Skin epidermis (tissue), 12 donors: ENCODE results near the gene PLCXD3.

Source experiments
- H3K27ac ChIP-seq, 21 experiments: fragments of 200-600 bp; sonication (generic) in 11 of 21; one replicate each; pipeline ENCODE4 v1.5.0; 2020; ENCODE audit warnings: mild to moderate bottlenecking in 3 of 21, inconsistent platforms in 2 of 21, moderate library complexity in 2 of 21
- H3K4me3 ChIP-seq, 7 experiments: fragments of 200-600 bp; sonication (generic) in 2 of 7; one replicate each; pipeline ENCODE4 v1.5.0; 2020; ENCODE audit warnings: inconsistent platforms in 2 of 7, mild to moderate bottlenecking in 2 of 7, moderate library complexity in 1 of 7

Gene PLCXD3

DNA sequence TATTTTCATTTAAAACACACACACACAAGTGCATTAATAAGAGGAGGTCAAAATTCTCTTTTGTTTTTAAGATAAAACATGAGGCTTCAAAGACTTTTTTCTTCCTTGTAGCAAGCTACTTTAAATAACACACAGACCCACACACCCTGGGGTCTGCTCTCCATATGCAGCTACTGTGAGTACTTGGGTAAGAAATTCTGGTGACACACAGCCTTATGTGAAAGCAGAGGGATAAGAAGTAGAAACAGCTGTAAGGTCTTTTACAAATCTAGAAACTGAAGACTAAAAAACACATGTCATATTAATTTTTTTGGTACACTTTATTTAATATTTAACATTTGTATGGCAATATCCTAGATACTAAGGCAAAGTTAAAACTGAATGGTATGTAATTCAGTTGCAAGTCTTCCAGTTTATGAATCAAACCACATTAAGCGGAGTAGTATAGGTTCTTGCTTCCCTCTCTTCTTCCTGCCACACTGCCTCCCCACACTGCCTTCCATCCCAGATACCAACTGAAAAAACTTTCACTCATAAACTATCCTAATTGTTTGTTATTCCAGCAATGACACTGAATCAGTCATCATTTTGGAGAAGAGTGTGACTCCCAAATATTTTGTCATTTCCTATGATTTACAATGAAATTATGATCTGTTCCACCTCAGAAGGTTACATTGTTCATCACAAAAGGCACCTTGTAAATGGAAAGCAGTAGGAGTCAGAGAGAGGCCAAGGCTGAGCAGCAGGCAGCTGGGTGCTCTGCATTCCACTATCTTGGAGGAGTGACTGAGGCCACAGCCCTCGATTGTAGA is 92.0 kb downstream of the PLCXD3 start:
- Histone ChIP-seq H3K4me3 (no peak overlapping the region), H3K27ac (no peak overlapping the region)

GRCh38 chr5:41416336-41416735 is 94.1 kb downstream of the PLCXD3 start:
- Histone ChIP-seq H3K4me3 (no peak overlapping the region), H3K27ac (no peak overlapping the region)

DNA sequence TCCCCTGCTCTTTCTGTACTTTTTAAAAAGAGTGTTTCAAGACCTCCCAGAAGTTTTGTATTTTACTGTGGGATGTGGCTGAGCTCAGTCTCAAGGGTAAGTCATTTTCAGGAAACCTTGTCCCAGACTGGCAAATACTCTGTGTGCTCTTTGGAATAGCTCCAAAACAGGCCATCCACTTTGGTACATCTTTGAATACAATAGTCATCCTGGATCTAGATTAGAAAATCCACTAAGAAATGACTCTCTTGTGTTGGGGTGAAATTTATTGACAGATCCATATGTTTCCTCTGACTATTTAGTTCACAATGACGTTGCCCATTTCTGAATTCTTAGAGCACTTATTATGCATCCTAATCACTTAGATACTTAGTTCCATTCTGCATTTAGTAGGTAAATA is 95.2 kb downstream of the PLCXD3 start:
- no peak overlapping the region for H3K4me3 ChIP-seq
- H3K27ac ChIP-seq = no peak overlapping the region

DNA sequence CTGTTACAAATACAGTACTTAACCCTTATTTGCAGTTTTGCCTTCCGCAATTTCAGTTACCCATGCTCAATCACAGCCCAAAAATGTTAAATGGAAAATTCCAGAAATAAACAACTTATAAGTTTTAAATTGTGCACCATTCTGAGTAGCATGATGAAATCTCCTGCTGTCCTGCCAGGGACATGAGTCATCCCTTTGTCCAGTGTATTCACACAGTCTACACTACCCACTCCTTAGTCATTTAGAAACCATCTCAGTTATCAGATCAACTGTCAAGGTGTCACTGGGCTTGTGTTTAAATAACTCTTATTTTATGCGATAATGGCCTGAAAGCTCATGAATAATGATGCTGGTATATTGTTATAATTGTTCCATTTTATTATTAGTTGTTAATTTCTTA is 95.8 kb downstream of the PLCXD3 start:
- no peak overlapping the region for H3K27ac ChIP-seq

DNA sequence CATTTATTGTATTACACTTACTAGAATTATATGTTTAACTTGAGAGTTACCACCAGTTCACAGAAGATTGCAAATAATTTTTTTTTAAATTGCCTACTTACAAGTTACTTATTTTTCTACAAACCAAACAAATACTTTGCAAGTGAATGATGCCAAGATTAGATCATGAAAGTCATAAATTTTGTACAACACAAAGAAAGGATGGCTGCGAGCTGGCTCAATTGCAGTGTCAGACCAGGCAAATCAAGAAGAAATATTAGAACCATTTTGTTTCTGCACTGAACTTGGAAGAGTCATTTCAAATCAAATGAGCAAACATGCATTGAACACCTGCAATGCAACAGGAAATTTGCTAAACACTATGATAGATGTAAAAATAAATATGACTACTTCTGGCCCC is 97.3 kb downstream of the PLCXD3 start:
- H3K27ac ChIP-seq = no peak overlapping the region
- H3K4me3 ChIP-seq = no peak overlapping the region

More for the DNA sequence above, 95.8 kb downstream of the PLCXD3 start:
- H3K4me3 ChIP-seq = no peak overlapping the region

GRCh38 chr5:41412496-41412895 is 97.9 kb downstream of the PLCXD3 start:
- Histone ChIP-seq H3K4me3 (no peak overlapping the region), H3K27ac (no peak overlapping the region)

- no peak overlapping the region for H3K4me3 ChIP-seq
- H3K27ac ChIP-seq = no peak overlapping the region
Observed at GRCh38 chr5:41410737-41411136, 99.7 kb downstream of the PLCXD3 start.

DNA sequence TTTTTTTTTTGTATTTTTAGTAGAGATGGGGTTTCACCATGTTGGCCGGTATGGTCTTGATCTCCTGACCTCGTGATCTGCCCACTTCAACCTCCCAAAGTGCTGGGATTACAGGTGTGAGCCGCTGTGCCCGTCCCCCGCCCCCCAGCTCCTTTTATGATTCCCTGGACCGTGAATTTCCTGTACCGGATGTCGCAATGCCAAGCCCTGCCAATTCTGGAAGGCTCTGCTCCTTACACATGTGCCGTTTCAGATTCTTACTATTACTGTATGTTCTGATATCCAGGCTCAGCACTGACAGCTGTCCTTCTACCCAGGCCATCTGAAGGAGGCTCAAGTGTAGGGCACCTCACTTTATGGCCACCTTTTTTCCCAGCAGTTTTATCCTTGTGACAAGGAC is 100.1 kb downstream of the PLCXD3 start:
- Histone ChIP-seq H3K27ac (no peak overlapping the region), H3K4me3 (no peak overlapping the region)

DNA sequence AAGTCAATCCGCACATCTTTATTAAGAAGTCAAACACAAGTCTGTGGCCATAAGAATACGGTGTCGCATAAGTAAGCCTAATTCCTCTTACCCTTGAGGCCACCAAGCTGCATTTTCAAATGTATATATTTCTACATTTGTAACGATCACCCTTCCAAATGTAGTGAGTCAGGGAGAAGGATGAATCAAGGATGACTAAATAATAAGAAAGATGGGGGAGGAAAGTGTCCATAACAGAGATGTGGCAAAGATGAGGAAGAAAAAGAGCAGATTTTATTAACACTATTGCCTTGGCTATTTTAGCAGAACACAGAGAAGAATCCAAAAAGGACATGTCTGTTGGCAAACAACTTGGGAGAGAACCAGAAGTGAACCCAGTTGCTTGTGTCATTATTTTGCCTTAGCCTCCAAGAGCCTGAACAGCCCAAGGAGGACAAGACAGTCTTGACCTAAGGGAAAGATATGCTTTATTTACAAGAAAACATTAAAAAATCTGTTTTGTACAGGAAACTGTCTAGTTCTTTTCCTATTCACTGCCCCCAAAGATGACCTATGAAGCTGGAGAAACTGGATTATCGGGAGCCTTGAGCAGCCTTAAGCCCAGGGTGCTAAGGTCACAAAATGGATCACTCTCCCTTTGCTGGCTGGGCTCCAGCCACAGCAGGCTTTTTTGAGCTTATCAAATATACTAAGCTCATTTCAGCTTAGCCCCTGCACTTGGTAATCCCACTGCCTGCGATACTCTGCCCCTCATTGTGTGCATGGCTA is 101.5 kb downstream of the PLCXD3 start:
- Histone ChIP-seq H3K4me3 (no peak overlapping the region), H3K27ac (no peak overlapping the region)

DNA sequence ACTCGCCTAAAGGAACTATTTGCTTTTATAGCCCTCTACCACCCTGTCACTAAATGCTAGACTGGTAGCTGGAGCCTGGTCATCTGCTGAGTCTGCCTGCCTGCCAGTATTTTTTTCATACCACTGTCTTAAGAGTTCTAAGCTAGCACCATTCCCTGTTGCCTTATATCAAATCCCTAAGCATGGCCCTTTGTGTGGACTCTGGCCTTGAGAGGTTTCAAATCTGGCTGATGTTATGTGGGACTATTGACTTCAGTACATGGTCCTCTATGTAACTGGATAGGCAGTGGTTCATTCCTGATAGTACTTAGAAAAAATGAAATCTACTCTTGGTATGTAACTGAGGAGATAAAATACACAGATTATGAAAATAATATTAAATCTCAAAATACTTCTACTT is 103.5 kb downstream of the PLCXD3 start:
- no peak overlapping the region for H3K27ac ChIP-seq
- no peak overlapping the region for H3K4me3 ChIP-seq

DNA sequence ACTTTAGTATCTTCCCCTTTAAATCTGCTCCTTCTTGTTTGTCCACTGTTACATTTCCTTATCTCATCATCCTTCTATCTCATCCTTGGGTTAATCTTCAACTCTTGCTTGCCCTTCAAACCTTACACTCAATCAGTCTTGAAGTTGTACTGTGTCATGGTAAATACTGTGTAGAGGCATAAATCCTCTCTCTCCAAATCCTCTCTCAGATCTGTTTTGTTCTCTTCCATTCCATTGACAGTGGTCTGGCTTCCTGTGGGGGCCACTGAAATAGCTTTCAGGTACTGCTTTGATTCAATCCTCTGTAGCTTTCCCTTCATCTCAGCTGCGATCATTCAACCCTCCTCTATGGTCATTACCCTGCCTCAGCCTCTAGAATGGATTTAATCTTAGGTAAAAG is 104.0 kb downstream of the PLCXD3 start:
- Histone ChIP-seq H3K4me3 (no peak overlapping the region), H3K27ac (no peak overlapping the region)

GRCh38 chr5:41404757-41405156 is 105.6 kb downstream of the PLCXD3 start:
- Histone ChIP-seq H3K27ac (no peak overlapping the region), H3K4me3 (no peak overlapping the region)

DNA sequence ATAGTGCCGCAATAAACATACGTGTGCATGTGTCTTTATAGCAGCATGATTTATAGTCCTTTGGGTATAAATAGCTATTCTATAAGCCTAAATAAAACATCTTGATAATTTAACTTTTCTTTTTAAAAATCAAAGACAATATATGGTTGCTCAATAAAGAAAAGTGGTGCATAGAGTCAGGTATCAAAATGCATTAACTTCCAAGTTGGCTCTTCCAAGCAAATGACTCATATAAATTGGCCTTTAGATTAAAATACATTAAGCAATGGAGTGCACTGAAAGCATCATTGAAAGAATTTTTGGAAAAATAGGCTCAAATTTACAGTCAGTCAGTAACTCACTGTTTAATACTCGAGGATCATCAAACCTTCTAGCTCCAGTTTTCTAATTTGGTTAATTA is 106.6 kb downstream of the PLCXD3 start:
- no peak overlapping the region for H3K4me3 ChIP-seq
- H3K27ac ChIP-seq = no peak overlapping the region

DNA sequence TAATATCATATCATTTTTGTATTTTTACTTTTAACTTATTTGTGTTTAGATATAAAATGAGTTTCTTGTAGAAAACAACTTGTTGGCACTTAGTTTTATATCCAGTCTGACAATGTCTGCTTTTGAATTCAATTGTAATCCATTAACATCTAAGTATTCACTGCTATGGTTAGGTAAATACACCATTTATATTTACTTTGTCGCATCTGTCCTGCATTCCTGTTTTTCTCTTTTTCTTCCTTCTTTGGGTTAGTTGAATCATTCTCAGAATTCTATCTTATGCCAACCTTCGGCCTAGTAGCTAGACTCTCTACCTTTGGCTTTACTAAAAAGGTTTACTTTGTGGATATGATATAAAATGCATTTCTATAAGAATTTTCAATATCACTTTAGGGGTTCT is 107.6 kb downstream of the PLCXD3 start:
- no peak overlapping the region for H3K27ac ChIP-seq

GRCh38 chr5:41399839-41400238 is 110.6 kb downstream of the PLCXD3 start:
- Histone ChIP-seq H3K27ac (no peak overlapping the region), H3K4me3 (no peak overlapping the region)

More for the DNA sequence above, 107.6 kb downstream of the PLCXD3 start:
- H3K4me3 ChIP-seq = no peak overlapping the region

GRCh38 chr5:41392016-41392415 is 118.4 kb downstream of the PLCXD3 start:
- no peak overlapping the region for H3K27ac ChIP-seq
- no peak overlapping the region for H3K4me3 ChIP-seq

- peak overlapping the region in 1 of 21 experiments; percentile 13 for H3K27ac ChIP-seq
- no peak overlapping the region for H3K4me3 ChIP-seq
Observed at GRCh38 chr5:41374631-41375030, 135.8 kb downstream of the PLCXD3 start.

DNA sequence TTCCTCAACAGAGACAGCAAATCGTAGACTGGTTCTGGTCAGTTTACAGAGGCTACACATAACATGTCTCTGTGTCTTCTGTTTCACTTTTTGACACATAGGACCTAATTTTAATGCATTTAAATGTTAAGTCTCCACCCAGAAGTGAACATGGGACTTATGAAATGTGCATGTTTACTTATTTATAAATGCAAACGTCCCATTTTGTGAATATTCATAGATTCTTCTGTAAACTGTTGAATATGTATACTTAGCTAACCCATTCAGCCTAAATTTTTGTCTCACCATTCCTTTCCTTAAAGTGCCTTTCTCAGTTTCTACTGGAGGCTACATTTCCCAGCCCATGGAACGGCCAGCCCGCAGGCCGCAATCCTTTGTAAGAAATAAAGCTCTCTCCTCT is 137.2 kb downstream of the PLCXD3 start:
- Histone ChIP-seq H3K27ac (no peak overlapping the region), H3K4me3 (no peak overlapping the region)

GRCh38 chr5:41371738-41372137 is 138.7 kb downstream of the PLCXD3 start:
- no peak overlapping the region for H3K4me3 ChIP-seq
- H3K27ac ChIP-seq = no peak overlapping the region

DNA sequence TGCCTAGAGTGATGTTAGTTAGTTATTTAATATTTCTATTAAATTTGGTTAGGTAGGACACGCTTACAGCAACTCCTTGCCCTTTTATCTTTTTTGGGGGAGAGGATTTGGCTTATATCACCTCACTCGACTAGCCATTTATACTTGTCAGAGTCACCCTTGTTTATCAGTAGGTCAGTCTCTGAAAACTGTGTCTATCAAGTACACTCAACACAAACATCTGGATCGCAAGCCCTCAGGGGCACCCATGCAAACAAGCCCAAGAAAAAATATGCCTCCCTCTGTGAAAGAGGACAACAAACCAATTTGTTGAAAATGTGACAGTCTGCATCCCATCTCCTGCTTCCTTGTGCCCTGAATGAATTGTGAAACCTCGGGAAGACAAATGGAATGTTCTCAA is 139.9 kb downstream of the PLCXD3 start:
- Histone ChIP-seq H3K27ac (no peak overlapping the region), H3K4me3 (no peak overlapping the region)

GRCh38 chr5:41369799-41370198 is 140.6 kb downstream of the PLCXD3 start:
- Histone ChIP-seq H3K27ac (no peak overlapping the region), H3K4me3 (no peak overlapping the region)
